ENCODE measurements around the gene NLGN2.
A peak's percentile ranks its signal among the peaks of the same experiment; 100 is the strongest.

The NLGN2 gene

GRCh38 chr17:7437950-7438614 is 30.4 kb downstream of the NLGN2 start:
- peak; percentile 21 for DNase-seq (ENCODE audit: low read depth)

- no peak for DNase-seq (ENCODE audit: low read depth)
Measured at GRCh38 chr17:7438656-7439460, 31.2 kb downstream of the NLGN2 start.

- DNase-seq (ENCODE audit: low read depth): no peak
Measured at GRCh38 chr17:7439462-7440112, 31.9 kb downstream of the NLGN2 start, which contains the start of gene FGF11. FGF11 (plus strand) TSS chr17:7439512; CDS start chr17:7439621, 109 bp downstream.

GRCh38 chr17:7440113-7440833 is 32.6 kb downstream of the NLGN2 start:
- no peak for DNase-seq (ENCODE audit: low read depth)

- no peak for DNase-seq (ENCODE audit: low read depth)
Measured at GRCh38 chr17:7440834-7441195, 33.2 kb downstream of the NLGN2 start.

GRCh38 chr17:7441266-7441665 is 33.6 kb downstream of the NLGN2 start:
- DNase-seq (ENCODE audit: low read depth): no peak

GRCh38 chr17:7442142-7442541 is 34.5 kb downstream of the NLGN2 start:
- no peak for DNase-seq (ENCODE audit: low read depth)

- DNase-seq (ENCODE audit: low read depth): no peak
Measured at GRCh38 chr17:7443499-7444485, 36.1 kb downstream of the NLGN2 start.

GRCh38 chr17:7444682-7445618 is 37.3 kb downstream of the NLGN2 start, which contains the start of gene CHRNB1:
CHRNB1 (plus strand) TSS chr17:7445061; CDS start chr17:7445128, 67 bp downstream.
- DNase-seq (ENCODE audit: low read depth): no peak

- DNase-seq (ENCODE audit: low read depth): no peak
Measured at GRCh38 chr17:7445619-7445968, 37.9 kb downstream of the NLGN2 start.

GRCh38 chr17:7448461-7448860 is 40.8 kb downstream of the NLGN2 start:
- no peak for DNase-seq (ENCODE audit: low read depth)

GRCh38 chr17:7459961-7460545 is 52.4 kb downstream of the NLGN2 start:
- no peak for DNase-seq (ENCODE audit: low read depth)

- DNase-seq (ENCODE audit: low read depth): no peak
Measured at GRCh38 chr17:7460850-7461660, 53.4 kb downstream of the NLGN2 start.

- no peak for DNase-seq (ENCODE audit: low read depth)
Measured at GRCh38 chr17:7462474-7463371, 55.1 kb downstream of the NLGN2 start.

- DNase-seq (ENCODE audit: low read depth): no peak
Measured at GRCh38 chr17:7463372-7463846, 55.8 kb downstream of the NLGN2 start.

GRCh38 chr17:7464081-7464480 is 56.4 kb downstream of the NLGN2 start:
- no peak for DNase-seq (ENCODE audit: low read depth)

- DNase-seq (ENCODE audit: low read depth): no peak
Measured at GRCh38 chr17:7465597-7466275, 58.1 kb downstream of the NLGN2 start.
